Measurements from ENCODE around the gene IQGAP2.
"Not testable (repeated sequence)": the region's sequence is repeated elsewhere in the genome, so short reads cannot be mapped to it uniquely, and the experiment has no call there.

IQGAP2 gene

GRCh38 chr5:76729373-76730290 lies 326.5 kb downstream of the IQGAP2 start:
- no peak overlapping the region for H3K27ac ChIP-seq
- no peaks in the 10 kb centered on the region for H3K4me1 ChIP-seq
- no peaks in the 10 kb centered on the region for H3K27me3 ChIP-seq
- no peak for TF ChIP-seq Cebpa-rat (IDR thresholded peaks at IDR 0.05)
- H3K4me2 ChIP-seq = no peak overlapping the region
- peaks cover 0 to 15% (median 0%) of the 10 kb centered on the region in 11 experiments; a peak in 7 of 22 replicates for H3K36me3 ChIP-seq
- H3K9me3 ChIP-seq (replicated peaks in 1 of 11) = peaks cover 37 to 53% (median 45%) of the 10 kb centered on the region in 11 experiments
- no peaks in the 10 kb centered on the region for H4K20me1 ChIP-seq
- H3K4me3 ChIP-seq = no peak overlapping the region; a peak in 1 of 20 replicates
- no peak overlapping the region for H3K9ac ChIP-seq

DNA sequence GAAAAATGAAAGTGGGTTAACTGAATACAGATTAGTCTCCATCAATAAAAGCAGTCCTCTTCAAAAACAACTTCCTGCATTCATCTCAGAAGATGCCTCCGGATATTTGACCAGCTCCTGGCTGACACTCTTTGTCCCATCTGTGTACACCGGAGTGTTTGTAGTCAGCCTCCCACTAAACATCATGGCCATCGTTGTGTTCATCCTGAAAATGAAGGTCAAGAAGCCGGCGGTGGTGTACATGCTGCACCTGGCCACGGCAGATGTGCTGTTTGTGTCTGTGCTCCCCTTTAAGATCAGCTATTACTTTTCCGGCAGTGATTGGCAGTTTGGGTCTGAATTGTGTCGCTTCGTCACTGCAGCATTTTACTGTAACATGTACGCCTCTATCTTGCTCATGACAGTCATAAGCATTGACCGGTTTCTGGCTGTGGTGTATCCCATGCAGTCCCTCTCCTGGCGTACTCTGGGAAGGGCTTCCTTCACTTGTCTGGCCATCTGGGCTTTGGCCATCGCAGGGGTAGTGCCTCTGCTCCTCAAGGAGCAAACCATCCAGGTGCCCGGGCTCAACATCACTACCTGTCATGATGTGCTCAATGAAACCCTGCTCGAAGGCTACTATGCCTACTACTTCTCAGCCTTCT lies 329.4 kb downstream of the IQGAP2 start:
- no peaks in the 10 kb centered on the region for H4K20me1 ChIP-seq
- peaks cover 35 to 41% (median 36%) of the 10 kb centered on the region in 11 experiments for H3K9me3 ChIP-seq (replicated peaks in 1 of 11)
- peaks cover 0 to 15% (median 0%) of the 10 kb centered on the region in 11 experiments; a peak in 7 of 22 replicates for H3K36me3 ChIP-seq
- TF ChIP-seq Cebpa-rat (IDR thresholded peaks at IDR 0.05) = no peak
- no peak overlapping the region for H3K4me2 ChIP-seq
- H3K9ac ChIP-seq = no peak overlapping the region
- H3K27me3 ChIP-seq = no peaks in the 10 kb centered on the region
- H3K27ac ChIP-seq = no peak overlapping the region
- no peaks in the 10 kb centered on the region for H3K4me1 ChIP-seq
- no peak overlapping the region for H3K4me3 ChIP-seq

- Histone ChIP-seq H3K4me1 (no peaks in the 10 kb centered on the region), H3K4me2 (no peak overlapping the region), H3K27ac (no peak overlapping the region), H3K4me3 (no peak overlapping the region), H3K27me3 (no peaks in the 10 kb centered on the region), H3K9me3 (replicated peaks in 1 of 11) (peaks cover 31 to 37% (median 33%) of the 10 kb centered on the region in 11 experiments), H4K20me1 (no peaks in the 10 kb centered on the region), H3K36me3 (peaks cover 0 to 15% (median 0%) of the 10 kb centered on the region in 11 experiments; a peak in 7 of 22 replicates), H3K9ac (no peak overlapping the region)
- no peak for TF ChIP-seq Cebpa-rat (IDR thresholded peaks at IDR 0.05)
These were observed 329.9 kb downstream of the IQGAP2 start for GRCh38 chr5:76733049-76733417.

GRCh38 chr5:76735762-76736545 lies 332.9 kb downstream of the IQGAP2 start:
- H3K27me3 ChIP-seq = no peaks in the 10 kb centered on the region
- H3K9ac ChIP-seq = no peak overlapping the region
- peaks cover 2 to 7% (median 3%) of the 10 kb centered on the region in 11 experiments; a peak in 21 of 22 replicates for H3K9me3 ChIP-seq (replicated peaks in 1 of 11)
- H3K4me1 ChIP-seq = peaks cover 0 to 14% (median 10%) of the 10 kb centered on the region in 10 experiments; a peak in 12 of 20 replicates
- H4K20me1 ChIP-seq = no peaks in the 10 kb centered on the region
- no peak for TF ChIP-seq Cebpa-rat (IDR thresholded peaks at IDR 0.05)
- H3K27ac ChIP-seq = no peak overlapping the region
- H3K4me3 ChIP-seq = no peak overlapping the region
- H3K4me2 ChIP-seq = no peak overlapping the region
- no peaks in the 10 kb centered on the region; a peak in 1 of 22 replicates for H3K36me3 ChIP-seq

- Histone ChIP-seq H3K36me3 (no peaks in the 10 kb centered on the region; a peak in 1 of 22 replicates), H3K4me3 (no peak overlapping the region), H4K20me1 (no peaks in the 10 kb centered on the region), H3K27me3 (no peaks in the 10 kb centered on the region), H3K27ac (no peak overlapping the region), H3K4me1 (peaks cover 0 to 14% (median 10%) of the 10 kb centered on the region in 10 experiments; a peak in 12 of 20 replicates), H3K4me2 (no peak overlapping the region), H3K9ac (no peak overlapping the region), H3K9me3 (replicated peaks in 1 of 11) (no peaks in the 10 kb centered on the region; a peak in 1 of 22 replicates)
- TF ChIP-seq Cebpa-rat (IDR thresholded peaks at IDR 0.05) = no peak
These were observed 333.8 kb downstream of the IQGAP2 start for GRCh38 chr5:76736679-76737556.

GRCh38 chr5:76737846-76738245 lies 334.8 kb downstream of the IQGAP2 start:
- no peak overlapping the region for H3K4me3 ChIP-seq
- H3K36me3 ChIP-seq = no peaks in the 10 kb centered on the region
- H3K9ac ChIP-seq = no peak overlapping the region
- H3K27me3 ChIP-seq = no peaks in the 10 kb centered on the region
- peaks cover 0 to 14% (median 10%) of the 10 kb centered on the region in 10 experiments; a peak in 12 of 20 replicates for H3K4me1 ChIP-seq
- no peaks in the 10 kb centered on the region for H3K9me3 ChIP-seq (replicated peaks in 1 of 11)
- H3K27ac ChIP-seq = 0 out of 22 replicates have a peak overlapping the region, but pooled peaks of 1 of the 11 experiments have one; percentile 49
- no peaks in the 10 kb centered on the region for H4K20me1 ChIP-seq
- TF ChIP-seq Cebpa-rat (IDR thresholded peaks at IDR 0.05) = no peak
- H3K4me2 ChIP-seq = no peak overlapping the region

GRCh38 chr5:76741506-76741905 lies 338.4 kb downstream of the IQGAP2 start:
- not testable (repeated sequence) for H3K36me3 ChIP-seq; H3K4me2 ChIP-seq; H3K9ac ChIP-seq; H3K9me3 ChIP-seq (replicated peaks in 1 of 11); H3K4me3 ChIP-seq; H3K27ac ChIP-seq; H4K20me1 ChIP-seq; H3K27me3 ChIP-seq
- peaks cover 0 to 14% (median 10%) of the 10 kb centered on the region in 10 experiments; a peak in 12 of 20 replicates for H3K4me1 ChIP-seq

DNA sequence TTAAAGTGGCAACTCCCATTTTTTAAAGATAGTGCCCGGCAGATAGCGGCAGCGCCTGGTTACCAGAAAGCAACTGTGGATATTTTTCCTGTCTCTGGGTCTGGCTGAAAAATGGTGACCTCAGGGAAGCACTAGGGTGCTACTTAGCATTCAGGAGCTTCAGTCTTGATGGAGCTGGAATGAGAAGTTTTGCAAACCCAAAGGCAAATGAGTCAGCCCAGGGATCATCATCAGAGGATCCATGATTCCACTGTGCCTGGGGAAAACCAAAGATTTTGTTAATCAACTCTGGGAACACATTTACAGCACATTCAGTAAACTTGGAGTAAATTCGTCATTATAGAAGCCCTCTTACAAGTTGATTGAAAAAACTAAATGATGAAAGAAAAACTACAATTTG lies 339.5 kb downstream of the IQGAP2 start:
- H3K27me3 ChIP-seq = no peaks in the 10 kb centered on the region
- no peak overlapping the region for H3K27ac ChIP-seq
- no peaks in the 10 kb centered on the region for H4K20me1 ChIP-seq
- TF ChIP-seq Cebpa-rat (IDR thresholded peaks at IDR 0.05) = no peak
- no peaks in the 10 kb centered on the region for H3K36me3 ChIP-seq
- H3K9ac ChIP-seq = no peak overlapping the region
- H3K4me3 ChIP-seq = no peak overlapping the region
- no peaks in the 10 kb centered on the region for H3K9me3 ChIP-seq (replicated peaks in 1 of 11)
- H3K4me2 ChIP-seq = no peak overlapping the region
- H3K4me1 ChIP-seq = peaks cover 0 to 14% (median 10%) of the 10 kb centered on the region in 10 experiments; a peak in 12 of 20 replicates
